ENCODE results near the gene CAPN7. TPM values are rescaled to one million over a fixed set of nuclear protein-coding genes. Genes with fewer than 3 reads are reported as not detected.
"Not testable (repeated sequence)": the region's sequence is repeated elsewhere in the genome, so short reads cannot be mapped to it uniquely, and the experiment has no call there.

CAPN7 gene
- total and polyA plus RNA-seq, 2 donors: 25.5 to 31.4 TPM

- no peak overlapping the region for H3K4me3 ChIP-seq (ENCODE audit: low read length in 2 of 2)
- H3K36me3 ChIP-seq (ENCODE audit: control insufficient read depth in 2 of 2, insufficient read depth in 2 of 2, low read length in 1 of 2): no peaks in the 10 kb centered on the region
- WGBS: over 99% methylated on average over 2 of the region's 2 CpGs
- DNase-seq (ENCODE audit: low read depth in 6 of 9, low spot score in 9 of 9): no peak
- no peaks in the 10 kb centered on the region for H3K4me1 ChIP-seq (ENCODE audit: control insufficient read depth in 2 of 2, insufficient read depth in 2 of 2, low read length in 2 of 2)
- H3K9me3 ChIP-seq (ENCODE audit: control insufficient read depth in 2 of 2, insufficient read depth in 1 of 2, low read length in 1 of 2): no peaks in the 10 kb centered on the region
- no peak overlapping the region for H3K27ac ChIP-seq (ENCODE audit: low read depth in 1 of 2, low read length in 1 of 2)
- H3K27me3 ChIP-seq (ENCODE audit: control insufficient read depth in 2 of 2, insufficient read depth in 1 of 2, low read length in 1 of 2): no peaks in the 10 kb centered on the region
Measured at GRCh38 chr3:15185404-15185803, 20.6 kb upstream of the CAPN7 start.

DNA sequence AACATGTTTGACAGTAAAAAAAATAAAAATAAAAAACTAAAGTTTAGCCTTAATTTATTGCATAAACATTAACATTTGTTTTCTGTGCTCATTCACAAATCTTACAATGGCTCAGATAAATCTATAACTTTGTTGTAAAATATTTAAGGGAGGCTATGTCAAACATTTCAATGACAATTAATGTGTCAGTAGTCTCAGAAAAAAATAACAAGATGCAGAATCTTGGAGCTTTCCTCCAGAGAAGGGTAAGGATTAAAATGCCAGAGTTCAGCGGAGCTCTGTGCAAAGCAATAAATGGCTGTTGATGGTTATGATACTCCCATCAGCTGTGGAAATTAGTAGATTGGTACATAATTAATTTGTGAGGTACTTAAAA is 20.0 kb upstream of the CAPN7 start:
- Histone ChIP-seq H3K36me3 (ENCODE audit: control insufficient read depth in 2 of 2, insufficient read depth in 2 of 2, low read length in 1 of 2) (no peaks in the 10 kb centered on the region), H3K27ac (ENCODE audit: low read depth in 1 of 2, low read length in 1 of 2) (no peak overlapping the region), H3K4me1 (ENCODE audit: control insufficient read depth in 2 of 2, insufficient read depth in 2 of 2, low read length in 2 of 2) (no peaks in the 10 kb centered on the region), H3K27me3 (ENCODE audit: control insufficient read depth in 2 of 2, insufficient read depth in 1 of 2, low read length in 1 of 2) (no peaks in the 10 kb centered on the region), H3K4me3 (ENCODE audit: low read length in 2 of 2) (no peak overlapping the region), H3K9me3 (ENCODE audit: control insufficient read depth in 2 of 2, insufficient read depth in 1 of 2, low read length in 1 of 2) (no peaks in the 10 kb centered on the region)
- no peak for DNase-seq (ENCODE audit: low read depth in 6 of 9, low spot score in 9 of 9)
- 99% methylated on average over 1 of the region's 1 CpG for WGBS

- not testable (repeated sequence) for H3K4me1 ChIP-seq (ENCODE audit: control insufficient read depth in 2 of 2, insufficient read depth in 2 of 2, low read length in 2 of 2); H3K9me3 ChIP-seq (ENCODE audit: control insufficient read depth in 2 of 2, insufficient read depth in 1 of 2, low read length in 1 of 2); H3K36me3 ChIP-seq (ENCODE audit: control insufficient read depth in 2 of 2, insufficient read depth in 2 of 2, low read length in 1 of 2); H3K4me3 ChIP-seq (ENCODE audit: low read length in 2 of 2); DNase-seq (ENCODE audit: low read depth in 6 of 9, low spot score in 9 of 9); H3K27me3 ChIP-seq (ENCODE audit: control insufficient read depth in 2 of 2, insufficient read depth in 1 of 2, low read length in 1 of 2); H3K27ac ChIP-seq (ENCODE audit: low read depth in 1 of 2, low read length in 1 of 2)
- WGBS: 98% methylated on average over 18 of the region's 33 CpGs
Measured at GRCh38 chr3:15186477-15187164, 19.4 kb upstream of the CAPN7 start.

GRCh38 chr3:15197340-15198029 is 8.6 kb upstream of the CAPN7 start:
- Histone ChIP-seq H3K27me3 (ENCODE audit: control insufficient read depth in 2 of 2, insufficient read depth in 1 of 2, low read length in 1 of 2) (no peaks in the 10 kb centered on the region), H3K27ac (ENCODE audit: low read depth in 1 of 2, low read length in 1 of 2) (no peak overlapping the region), H3K36me3 (ENCODE audit: control insufficient read depth in 2 of 2, insufficient read depth in 2 of 2, low read length in 1 of 2) (no peaks in the 10 kb centered on the region), H3K9me3 (ENCODE audit: control insufficient read depth in 2 of 2, insufficient read depth in 1 of 2, low read length in 1 of 2) (peaks cover 0 to 4% of the 10 kb centered on the region in 2 donors), H3K4me1 (ENCODE audit: control insufficient read depth in 2 of 2, insufficient read depth in 2 of 2, low read length in 2 of 2) (peaks cover 6 to 11% of the 10 kb centered on the region in 2 donors), H3K4me3 (ENCODE audit: low read length in 2 of 2) (no peak overlapping the region)
- no peak for DNase-seq (ENCODE audit: low read depth in 6 of 9, low spot score in 9 of 9)
- over 99% methylated on average over 3 of the region's 3 CpGs for WGBS

GRCh38 chr3:15198686-15199085 is 7.4 kb upstream of the CAPN7 start:
- no peaks in the 10 kb centered on the region for H3K36me3 ChIP-seq (ENCODE audit: control insufficient read depth in 2 of 2, insufficient read depth in 2 of 2, low read length in 1 of 2)
- H3K4me1 ChIP-seq (ENCODE audit: control insufficient read depth in 2 of 2, insufficient read depth in 2 of 2, low read length in 2 of 2): peaks cover 10 to 11% of the 10 kb centered on the region in 2 donors
- no peak overlapping the region for H3K4me3 ChIP-seq (ENCODE audit: low read length in 2 of 2)
- H3K9me3 ChIP-seq (ENCODE audit: control insufficient read depth in 2 of 2, insufficient read depth in 1 of 2, low read length in 1 of 2): peaks cover 0 to 4% of the 10 kb centered on the region in 2 donors
- 69% methylated on average over 3 of the region's 3 CpGs for WGBS
- H3K27ac ChIP-seq (ENCODE audit: low read depth in 1 of 2, low read length in 1 of 2): no peak overlapping the region
- DNase-seq (ENCODE audit: low read depth in 6 of 9, low spot score in 9 of 9): no peak
- H3K27me3 ChIP-seq (ENCODE audit: control insufficient read depth in 2 of 2, insufficient read depth in 1 of 2, low read length in 1 of 2): no peaks in the 10 kb centered on the region

GRCh38 chr3:15199493-15200105 is 6.4 kb upstream of the CAPN7 start:
- peaks cover 0 to 4% of the 10 kb centered on the region in 2 donors for H3K9me3 ChIP-seq (ENCODE audit: control insufficient read depth in 2 of 2, insufficient read depth in 1 of 2, low read length in 1 of 2)
- H3K4me3 ChIP-seq (ENCODE audit: low read length in 2 of 2): no peak overlapping the region
- no peaks in the 10 kb centered on the region for H3K27me3 ChIP-seq (ENCODE audit: control insufficient read depth in 2 of 2, insufficient read depth in 1 of 2, low read length in 1 of 2)
- no peak overlapping the region for H3K27ac ChIP-seq (ENCODE audit: low read depth in 1 of 2, low read length in 1 of 2)
- peak in 2 of 9 donors; percentile 28 to 54 for DNase-seq (ENCODE audit: low read depth in 6 of 9, low spot score in 9 of 9)
- H3K4me1 ChIP-seq (ENCODE audit: control insufficient read depth in 2 of 2, insufficient read depth in 2 of 2, low read length in 2 of 2): peaks cover 10 to 11% of the 10 kb centered on the region in 2 donors
- WGBS: 47% methylated on average over 10 of the region's 10 CpGs
- H3K36me3 ChIP-seq (ENCODE audit: control insufficient read depth in 2 of 2, insufficient read depth in 2 of 2, low read length in 1 of 2): no peaks in the 10 kb centered on the region

DNA sequence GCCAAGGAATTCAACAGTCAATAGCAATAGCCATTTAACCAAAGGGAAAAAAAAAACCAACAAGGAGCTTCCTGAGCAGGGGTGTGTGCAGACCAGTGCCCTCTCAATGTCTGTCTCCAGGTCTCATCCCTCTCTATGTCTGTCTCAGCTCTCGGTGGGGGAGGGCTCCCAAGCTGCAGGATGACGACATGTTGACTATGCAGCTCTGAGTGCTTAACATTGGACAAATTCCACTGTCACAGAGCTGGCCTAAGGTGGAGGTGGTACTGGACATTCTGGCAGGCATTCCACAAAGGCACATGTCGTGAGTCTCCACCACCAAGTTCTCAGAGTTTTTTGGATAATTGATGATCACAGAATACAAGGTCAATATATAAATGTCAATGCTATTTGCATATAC is 2.0 kb upstream of the CAPN7 start:
- Histone ChIP-seq H3K4me1 (ENCODE audit: control insufficient read depth in 2 of 2, insufficient read depth in 2 of 2, low read length in 2 of 2) (peaks cover 15% of the 10 kb centered on the region in 2 donors), H3K27me3 (ENCODE audit: control insufficient read depth in 2 of 2, insufficient read depth in 1 of 2, low read length in 1 of 2) (no peaks in the 10 kb centered on the region), H3K4me3 (ENCODE audit: low read length in 2 of 2) (no peak overlapping the region), H3K9me3 (ENCODE audit: control insufficient read depth in 2 of 2, insufficient read depth in 1 of 2, low read length in 1 of 2) (peaks cover 0 to 4% of the 10 kb centered on the region in 2 donors), H3K36me3 (ENCODE audit: control insufficient read depth in 2 of 2, insufficient read depth in 2 of 2, low read length in 1 of 2) (no peaks in the 10 kb centered on the region), H3K27ac (ENCODE audit: low read depth in 1 of 2, low read length in 1 of 2) (no peak overlapping the region)
- 97% methylated on average over 3 of the region's 3 CpGs for WGBS
- DNase-seq (ENCODE audit: low read depth in 6 of 9, low spot score in 9 of 9): no peak

- Histone ChIP-seq H3K27ac (ENCODE audit: low read depth in 1 of 2, low read length in 1 of 2) (peak overlapping the region; percentile 78 to 79), H3K27me3 (ENCODE audit: control insufficient read depth in 2 of 2, insufficient read depth in 1 of 2, low read length in 1 of 2) (no peaks in the 10 kb centered on the region), H3K36me3 (ENCODE audit: control insufficient read depth in 2 of 2, insufficient read depth in 2 of 2, low read length in 1 of 2) (peaks cover 0 to 3% of the 10 kb centered on the region in 2 donors), H3K4me3 (ENCODE audit: low read length in 2 of 2) (peak overlapping the region; percentile 71 to 74), H3K9me3 (ENCODE audit: control insufficient read depth in 2 of 2, insufficient read depth in 1 of 2, low read length in 1 of 2) (no peaks in the 10 kb centered on the region), H3K4me1 (ENCODE audit: control insufficient read depth in 2 of 2, insufficient read depth in 2 of 2, low read length in 2 of 2) (peaks cover 4 to 9% of the 10 kb centered on the region in 2 donors)
- under 1% methylated on average over 3 of the region's 3 CpGs for WGBS
- no peak for DNase-seq (ENCODE audit: low read depth in 6 of 9, low spot score in 9 of 9)
Measured at GRCh38 chr3:15205482-15205933, 538 bp upstream of the CAPN7 start.

Data from thymus (tissue), 11 donors.